Measurements from ENCODE around the gene OTUB2. TPM values are rescaled to one million over a fixed set of nuclear protein-coding genes. Genes with fewer than 3 reads are reported as not detected.
A peak's percentile ranks its signal among the peaks of the same experiment; 100 is the strongest.

Gene OTUB2
- total and polyA plus RNA-seq, 9 donors: 0.41 to 1.6 (median 0.76) TPM

- no peaks in the 10 kb centered on the region for H3K9me3 ChIP-seq
- H3K36me3 ChIP-seq: no peaks in the 10 kb centered on the region
- WGBS, 3 donors: 68 to 76% (median 76%) methylated on average over 4 of the region's 4 CpGs
- DNase-seq: no peak
- H3K4me3 ChIP-seq: no peak overlapping the region
- no peak overlapping the region for H3K27ac ChIP-seq
- no peaks in the 10 kb centered on the region for H3K27me3 ChIP-seq
- H3K4me1 ChIP-seq (ENCODE audit: insufficient read depth): no peaks in the 10 kb centered on the region
- intact Hi-C loops (cut with DNase I): no loop called here
- TF ChIP-seq EP300 (IDR thresholded peaks at IDR 0.05) (no peak), POLR2A (IDR thresholded peaks at IDR 0.05) (no peak)
- TF ChIP-seq, protein P1, sequence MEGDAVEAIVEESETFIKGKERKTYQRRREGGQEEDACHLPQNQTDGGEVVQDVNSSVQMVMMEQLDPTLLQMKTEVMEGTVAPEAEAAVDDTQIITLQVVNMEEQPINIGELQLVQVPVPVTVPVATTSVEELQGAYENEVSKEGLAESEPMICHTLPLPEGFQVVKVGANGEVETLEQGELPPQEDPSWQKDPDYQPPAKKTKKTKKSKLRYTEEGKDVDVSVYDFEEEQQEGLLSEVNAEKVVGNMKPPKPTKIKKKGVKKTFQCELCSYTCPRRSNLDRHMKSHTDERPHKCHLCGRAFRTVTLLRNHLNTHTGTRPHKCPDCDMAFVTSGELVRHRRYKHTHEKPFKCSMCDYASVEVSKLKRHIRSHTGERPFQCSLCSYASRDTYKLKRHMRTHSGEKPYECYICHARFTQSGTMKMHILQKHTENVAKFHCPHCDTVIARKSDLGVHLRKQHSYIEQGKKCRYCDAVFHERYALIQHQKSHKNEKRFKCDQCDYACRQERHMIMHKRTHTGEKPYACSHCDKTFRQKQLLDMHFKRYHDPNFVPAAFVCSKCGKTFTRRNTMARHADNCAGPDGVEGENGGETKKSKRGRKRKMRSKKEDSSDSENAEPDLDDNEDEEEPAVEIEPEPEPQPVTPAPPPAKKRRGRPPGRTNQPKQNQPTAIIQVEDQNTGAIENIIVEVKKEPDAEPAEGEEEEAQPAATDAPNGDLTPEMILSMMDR (IDR thresholded peaks at IDR 0.05): no peak
Measured at GRCh38 chr14:93978735-93979134, 47.4 kb upstream of the OTUB2 start.

DNA sequence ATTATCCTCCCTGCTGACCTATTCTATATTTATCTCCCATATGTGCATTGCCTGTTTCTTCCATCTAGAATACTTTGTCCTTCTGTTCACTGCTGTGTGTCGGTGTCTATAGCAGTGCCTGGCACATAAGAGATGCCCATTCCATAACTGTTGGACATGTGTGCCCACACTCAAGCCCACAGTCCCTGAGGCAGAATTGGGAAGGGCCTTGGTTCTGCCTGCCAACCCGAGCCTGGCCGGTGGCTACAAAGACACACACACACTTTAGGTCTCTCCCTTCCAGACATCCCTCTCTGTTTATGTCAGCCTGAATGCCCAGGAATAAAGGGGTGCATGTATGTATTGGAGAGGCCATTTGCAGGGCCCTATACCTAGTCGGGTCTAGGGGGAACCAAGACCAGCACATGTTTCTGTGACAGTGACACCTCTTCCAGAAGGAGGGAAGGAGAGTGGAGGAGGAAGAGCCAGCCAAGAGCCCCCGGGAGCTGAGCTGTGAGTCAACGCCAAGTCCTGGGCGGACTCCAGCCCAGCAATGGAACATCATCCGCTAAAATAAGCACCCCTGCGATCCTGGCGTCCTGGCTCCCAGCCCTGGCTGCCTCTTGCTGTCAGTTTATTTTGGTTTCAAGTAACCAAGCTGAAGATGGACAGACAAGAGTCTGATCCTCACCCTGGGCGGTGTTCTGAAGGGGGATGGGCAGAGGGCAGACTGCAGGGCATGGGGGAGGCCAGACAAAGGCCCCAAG is 45.5 kb upstream of the OTUB2 start:
- Histone ChIP-seq H3K4me3 (no peak overlapping the region), H3K27ac (no peak overlapping the region), H3K36me3 (no peaks in the 10 kb centered on the region), H3K4me1 (ENCODE audit: insufficient read depth) (peaks cover 2% of the 10 kb centered on the region), H3K27me3 (no peaks in the 10 kb centered on the region), H3K9me3 (no peaks in the 10 kb centered on the region)
- TF ChIP-seq, protein P1 (IDR thresholded peaks at IDR 0.05): no peak
- TF ChIP-seq EP300 (IDR thresholded peaks at IDR 0.05) (no peak), POLR2A (IDR thresholded peaks at IDR 0.05) (no peak)
- intact Hi-C loops (cut with DNase I): no loop called here
- 62 to 66% (median 62%) methylated on average over 11 of the region's 11 CpGs for WGBS, 3 donors
- DNase-seq: peak in 2 of 5 donors; percentile 39 to 47

- Histone ChIP-seq H3K4me3 (no peak overlapping the region), H3K9me3 (no peaks in the 10 kb centered on the region), H3K4me1 (ENCODE audit: insufficient read depth) (peaks cover 2% of the 10 kb centered on the region), H3K36me3 (no peaks in the 10 kb centered on the region), H3K27ac (no peak overlapping the region), H3K27me3 (no peaks in the 10 kb centered on the region)
- WGBS, 3 donors: 92 to 93% (median 92%) methylated on average over 9 of the region's 9 CpGs
- no peak for DNase-seq
- intact Hi-C loops (cut with DNase I): no loop called here
- TF ChIP-seq EP300 (IDR thresholded peaks at IDR 0.05): no peak
- no peak for TF ChIP-seq POLR2A (IDR thresholded peaks at IDR 0.05)
- TF ChIP-seq, protein P1 (IDR thresholded peaks at IDR 0.05): no peak
Measured at GRCh38 chr14:93981316-93982229, 44.6 kb upstream of the OTUB2 start.

DNA sequence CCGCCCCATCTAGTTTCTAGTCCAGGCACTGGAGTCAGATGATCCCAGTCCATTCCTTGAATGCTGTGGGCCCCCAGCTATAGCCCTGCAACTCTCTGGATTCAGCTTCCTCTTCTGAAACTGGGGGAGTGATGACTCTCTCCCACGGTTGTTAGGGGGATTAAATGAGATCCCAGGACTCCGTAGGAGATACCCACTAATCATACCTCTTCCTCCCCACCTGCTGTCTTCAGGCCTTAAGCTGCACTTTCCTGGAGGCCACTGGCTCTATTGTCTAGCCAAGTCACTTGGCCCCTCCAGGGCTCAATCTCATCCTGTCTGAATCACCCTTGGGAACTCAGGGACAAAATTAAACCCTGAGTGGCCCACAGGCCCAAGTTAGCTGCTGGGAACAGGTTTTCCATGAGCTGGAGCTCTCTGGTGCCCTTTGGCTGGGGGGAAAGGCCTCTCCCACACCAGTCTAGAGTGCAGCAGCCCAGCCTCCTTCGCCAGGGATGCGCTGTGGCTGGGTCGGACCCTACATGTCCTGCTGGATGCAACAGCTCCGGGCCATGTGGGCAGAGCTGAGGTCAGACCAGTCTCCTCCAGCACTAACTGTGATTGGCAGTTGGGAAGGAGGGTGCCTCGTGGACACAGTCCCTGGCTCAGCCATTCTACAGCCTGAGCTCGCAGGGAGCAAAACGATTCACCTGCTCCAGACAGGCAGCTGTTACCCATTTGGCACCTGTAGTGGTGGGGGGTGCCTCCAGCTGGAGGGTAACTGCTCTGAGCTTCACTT is 43.7 kb upstream of the OTUB2 start:
- no peaks in the 10 kb centered on the region for H3K27me3 ChIP-seq
- intact Hi-C loops (cut with DNase I): no loop called here
- TF ChIP-seq, protein P1 (IDR thresholded peaks at IDR 0.05): no peak
- no peak for TF ChIP-seq EP300 (IDR thresholded peaks at IDR 0.05)
- no peak overlapping the region for H3K27ac ChIP-seq
- peaks cover 2% of the 10 kb centered on the region for H3K4me1 ChIP-seq (ENCODE audit: insufficient read depth)
- H3K9me3 ChIP-seq: no peaks in the 10 kb centered on the region
- 77 to 78% (median 77%) methylated on average over 9 to 10 of the region's 10 CpGs for WGBS, 3 donors
- no peaks in the 10 kb centered on the region for H3K36me3 ChIP-seq
- no peak for DNase-seq
- H3K4me3 ChIP-seq: no peak overlapping the region
